LNCaP clone FGC (cell line): ENCODE results near the gene ADIPOQ.
"Not testable (repeated sequence)": the region's sequence is repeated elsewhere in the genome, so short reads cannot be mapped to it uniquely, and the experiment has no call there.

Source experiments
- DNase-seq: peaks from one replicate; pipeline ENCODE4 v3.0.0-alpha.2; 2011; ENCODE audit warnings: low read depth
- H3K4me3 ChIP-seq: 2 replicates; pipeline ENCODE4 v1.5.1; 2011; ENCODE audit warnings: mild to moderate bottlenecking, low read depth, low read length, control low read depth
- TF ChIP-seq, protein P1 (sequence below): IDR thresholded peaks from 2 replicates; pipeline ENCODE4 v1.5.1; 2012; ENCODE audit warnings: mild to moderate bottlenecking; ENCODE audit not compliant: control insufficient read depth, insufficient read depth; ENCODE audit errors: extremely low read depth

Gene ADIPOQ

DNA sequence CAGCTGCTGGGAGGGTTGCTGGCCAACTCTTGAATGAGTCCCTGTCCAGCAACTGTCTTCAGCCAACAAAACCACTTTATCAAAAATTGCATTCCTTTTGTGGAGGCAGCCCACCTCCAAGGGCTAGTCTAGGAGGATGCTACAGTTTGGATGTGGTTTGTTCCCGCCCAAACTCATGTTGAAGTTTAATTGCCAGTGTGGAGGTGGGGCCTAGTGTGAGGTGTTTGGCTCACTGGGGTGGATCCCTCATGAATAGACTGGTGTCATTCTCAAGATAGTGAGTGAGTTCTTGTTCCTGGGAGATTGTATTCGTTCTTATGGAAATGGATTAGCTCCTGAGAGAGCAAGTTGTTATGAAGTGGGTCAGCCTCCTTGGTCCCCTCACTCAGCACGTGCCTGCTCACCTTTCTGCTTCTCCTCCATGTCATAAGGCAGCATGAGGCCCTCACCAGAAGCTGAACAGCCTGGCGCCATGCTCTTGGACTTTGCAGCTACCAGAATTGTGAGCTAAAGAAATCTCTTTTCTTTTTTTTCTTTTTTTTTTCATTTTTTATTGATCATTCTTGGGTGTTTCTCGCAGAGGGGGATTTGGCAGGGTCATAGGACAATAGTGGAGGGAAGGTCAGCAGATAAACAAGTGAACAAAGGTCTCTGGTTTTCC, 32.0 kb upstream of the ADIPOQ start:
- TF ChIP-seq, protein P1, sequence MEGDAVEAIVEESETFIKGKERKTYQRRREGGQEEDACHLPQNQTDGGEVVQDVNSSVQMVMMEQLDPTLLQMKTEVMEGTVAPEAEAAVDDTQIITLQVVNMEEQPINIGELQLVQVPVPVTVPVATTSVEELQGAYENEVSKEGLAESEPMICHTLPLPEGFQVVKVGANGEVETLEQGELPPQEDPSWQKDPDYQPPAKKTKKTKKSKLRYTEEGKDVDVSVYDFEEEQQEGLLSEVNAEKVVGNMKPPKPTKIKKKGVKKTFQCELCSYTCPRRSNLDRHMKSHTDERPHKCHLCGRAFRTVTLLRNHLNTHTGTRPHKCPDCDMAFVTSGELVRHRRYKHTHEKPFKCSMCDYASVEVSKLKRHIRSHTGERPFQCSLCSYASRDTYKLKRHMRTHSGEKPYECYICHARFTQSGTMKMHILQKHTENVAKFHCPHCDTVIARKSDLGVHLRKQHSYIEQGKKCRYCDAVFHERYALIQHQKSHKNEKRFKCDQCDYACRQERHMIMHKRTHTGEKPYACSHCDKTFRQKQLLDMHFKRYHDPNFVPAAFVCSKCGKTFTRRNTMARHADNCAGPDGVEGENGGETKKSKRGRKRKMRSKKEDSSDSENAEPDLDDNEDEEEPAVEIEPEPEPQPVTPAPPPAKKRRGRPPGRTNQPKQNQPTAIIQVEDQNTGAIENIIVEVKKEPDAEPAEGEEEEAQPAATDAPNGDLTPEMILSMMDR: no peak
- DNase-seq: no peak
- no peak overlapping the region for H3K4me3 ChIP-seq

DNA sequence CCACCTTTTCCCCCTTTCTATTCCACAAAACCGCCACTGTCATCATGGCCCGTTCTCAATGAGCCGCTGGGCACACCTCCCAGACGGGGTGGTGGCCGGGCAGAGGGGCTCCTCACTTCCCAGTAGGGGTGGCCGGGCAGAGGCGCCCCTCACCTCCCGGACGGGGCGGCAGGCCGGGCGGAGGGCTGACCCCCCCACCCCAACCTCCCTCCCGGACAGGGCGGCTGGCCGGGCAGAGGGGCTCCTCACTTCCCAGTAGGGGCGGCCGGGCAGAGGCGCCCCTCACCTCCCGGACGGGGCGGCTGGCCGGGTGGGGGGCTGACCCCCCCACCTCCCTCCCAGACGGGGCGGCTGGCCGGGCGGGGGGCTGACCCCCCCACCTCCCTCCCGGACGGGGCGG, 31.2 kb upstream of the ADIPOQ start:
- H3K4me3 ChIP-seq, DNase-seq: not testable (repeated sequence)

DNA sequence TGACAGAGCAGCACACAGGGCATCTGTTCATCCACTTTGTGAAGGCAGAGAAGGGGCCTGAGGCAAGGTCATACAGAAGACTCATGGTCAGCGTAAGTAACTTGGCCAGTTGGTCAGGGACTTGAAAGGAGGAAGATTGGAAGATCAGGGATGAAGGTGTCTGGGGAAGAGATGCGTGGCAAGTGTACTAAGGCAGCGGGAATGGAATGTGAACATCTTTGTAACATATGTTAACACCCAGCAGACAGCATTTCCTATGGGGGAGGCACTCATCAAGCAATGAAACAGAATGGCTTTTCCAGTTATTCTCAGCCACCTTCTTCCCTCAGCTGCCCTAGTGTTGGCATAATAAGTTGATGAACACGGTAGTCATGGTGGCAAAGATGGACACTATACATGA, 28.4 kb upstream of the ADIPOQ start:
- no peak for DNase-seq
- TF ChIP-seq, protein P1: no peak
- no peak overlapping the region for H3K4me3 ChIP-seq

DNA sequence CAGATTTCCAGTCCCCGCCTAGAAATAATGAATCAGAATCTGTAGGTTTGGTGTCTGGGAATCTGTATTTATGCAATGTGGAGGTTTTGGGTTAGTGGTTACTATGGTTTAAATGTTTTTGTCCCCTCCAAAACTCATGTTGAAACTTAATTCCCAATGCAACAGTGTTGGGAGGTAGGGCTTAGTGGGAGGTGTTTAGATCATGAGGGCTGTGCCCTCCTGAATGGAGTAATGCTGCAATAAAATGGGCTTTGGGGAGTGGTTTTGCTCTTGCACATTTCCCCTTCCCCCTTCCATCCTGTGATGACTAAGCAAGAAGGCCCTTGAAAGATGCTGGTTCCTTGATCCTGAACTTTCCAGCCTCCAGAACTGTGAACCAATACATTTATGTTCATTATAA, 27.1 kb upstream of the ADIPOQ start:
- no peak for DNase-seq
- TF ChIP-seq, protein P1: no peak
- no peak overlapping the region for H3K4me3 ChIP-seq

DNA sequence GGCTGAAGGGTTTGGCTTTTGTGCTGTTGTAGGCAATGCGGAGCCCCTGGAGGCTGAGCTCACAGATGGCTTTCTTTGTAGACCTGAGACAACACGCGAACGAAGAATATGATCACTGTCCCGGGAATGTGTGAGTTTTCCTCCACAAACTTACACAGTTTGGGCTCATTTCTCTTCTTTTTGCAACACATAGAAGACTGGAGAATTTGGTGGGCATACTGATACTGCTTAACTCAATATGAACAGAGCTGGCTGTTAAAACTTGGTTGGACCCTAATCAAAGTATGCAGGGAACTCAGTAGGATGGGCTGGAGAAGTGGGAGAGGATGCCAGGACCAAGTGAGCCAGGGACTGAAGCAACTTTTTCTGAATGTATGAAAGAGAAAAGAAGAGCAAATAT, 24.0 kb upstream of the ADIPOQ start:
- no peak overlapping the region for H3K4me3 ChIP-seq
- no peak for DNase-seq
- TF ChIP-seq, protein P1: no peak

DNA sequence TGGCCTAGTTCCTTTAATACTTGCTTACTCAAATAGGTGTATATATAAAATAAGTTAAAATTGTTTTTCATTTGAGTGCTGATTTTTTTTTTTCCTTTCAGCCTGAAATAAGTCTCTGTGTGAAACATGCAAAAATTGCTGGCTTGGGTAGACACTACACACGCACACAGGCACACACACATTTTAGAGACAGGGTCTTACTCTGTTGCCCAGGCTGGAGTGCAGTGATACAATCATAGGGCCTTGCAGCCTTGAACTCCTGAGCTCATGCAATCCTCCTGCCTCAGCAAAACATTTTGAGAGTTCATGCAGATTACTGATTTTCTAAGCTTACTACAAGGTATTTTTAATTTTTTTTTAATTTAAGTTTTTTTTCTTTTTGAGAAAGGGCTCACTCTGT, 23.6 kb upstream of the ADIPOQ start:
- TF ChIP-seq, protein P1: no peak
- DNase-seq: no peak
- no peak overlapping the region for H3K4me3 ChIP-seq

DNA sequence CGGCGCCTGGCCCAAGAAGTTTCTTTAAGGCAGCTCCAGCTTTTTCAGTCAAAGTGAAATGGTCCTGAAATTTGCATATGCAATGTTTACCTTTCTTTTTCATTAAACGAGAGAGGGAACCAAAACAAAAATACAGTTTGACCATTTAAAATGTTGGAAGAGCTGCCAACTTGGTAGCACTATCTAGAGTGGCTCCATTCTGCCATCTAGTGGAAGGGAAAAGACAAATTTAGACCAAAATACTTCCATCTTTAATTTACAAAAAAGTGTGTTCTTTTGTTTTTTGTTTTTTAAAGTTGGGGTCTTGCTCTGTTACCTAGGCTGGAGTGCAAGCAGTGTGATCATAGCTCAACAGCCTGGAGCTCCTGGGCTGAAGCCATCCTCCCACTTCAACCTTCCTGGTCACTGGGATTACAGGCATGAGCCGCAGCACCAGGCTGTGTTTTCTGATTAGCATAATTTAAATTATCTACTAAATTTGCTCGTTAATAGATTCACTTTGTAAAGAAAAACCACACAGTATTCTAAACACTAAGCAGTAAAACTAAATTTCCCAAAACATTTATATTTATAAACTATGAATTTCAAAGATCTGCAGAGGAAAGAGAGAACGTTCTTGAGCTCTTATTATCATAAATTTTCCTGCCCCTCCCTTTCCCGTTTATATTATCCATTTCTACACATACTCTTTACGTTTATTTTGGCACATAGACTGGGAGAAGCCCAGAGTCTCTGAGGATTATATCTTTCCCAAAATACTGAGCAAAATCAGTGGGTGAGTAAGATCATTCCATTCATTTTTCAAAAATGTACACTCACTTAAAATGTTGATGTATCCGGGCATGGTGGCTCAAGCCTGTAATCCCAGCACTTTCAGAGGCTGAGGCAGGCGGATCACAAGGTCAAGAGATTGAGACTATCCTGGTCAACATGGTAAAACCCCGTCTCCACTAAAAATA, 20.8 kb upstream of the ADIPOQ start:
- H3K4me3 ChIP-seq: no peak overlapping the region
- TF ChIP-seq, protein P1: peak; percentile 59
- no peak for DNase-seq

DNA sequence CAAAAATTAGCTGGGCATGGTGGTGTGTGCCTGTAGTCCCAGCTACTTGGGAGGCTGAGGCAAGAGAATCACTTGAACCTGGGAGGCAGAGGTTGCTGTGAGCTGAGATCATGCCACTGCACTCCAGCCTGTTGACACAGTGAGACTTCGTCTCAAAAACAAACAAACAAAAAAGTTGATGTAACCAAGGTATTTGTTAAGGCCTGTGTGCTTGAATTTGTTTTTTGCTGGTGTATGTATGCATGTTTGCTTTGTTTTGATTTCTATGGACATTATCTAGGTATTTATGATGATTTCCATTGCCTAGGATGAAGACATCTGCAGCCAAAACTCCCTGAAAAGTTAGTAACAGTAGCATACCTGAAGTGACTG, 20.1 kb upstream of the ADIPOQ start:
- not testable (repeated sequence) for DNase-seq, H3K4me3 ChIP-seq
